ENCODE data around the gene TRIOBP.
"Not testable (repeated sequence)": the region's sequence is repeated elsewhere in the genome, so short reads cannot be mapped to it uniquely, and the experiment has no call there.

Gene TRIOBP

GRCh38 chr22:37694131-37694530, 2.7 kb upstream of the TRIOBP start:
- ATAC-seq = not testable (repeated sequence)

GRCh38 chr22:37696260-37696656, 590 bp upstream of the TRIOBP start:
- not testable (repeated sequence) for ATAC-seq

DNA sequence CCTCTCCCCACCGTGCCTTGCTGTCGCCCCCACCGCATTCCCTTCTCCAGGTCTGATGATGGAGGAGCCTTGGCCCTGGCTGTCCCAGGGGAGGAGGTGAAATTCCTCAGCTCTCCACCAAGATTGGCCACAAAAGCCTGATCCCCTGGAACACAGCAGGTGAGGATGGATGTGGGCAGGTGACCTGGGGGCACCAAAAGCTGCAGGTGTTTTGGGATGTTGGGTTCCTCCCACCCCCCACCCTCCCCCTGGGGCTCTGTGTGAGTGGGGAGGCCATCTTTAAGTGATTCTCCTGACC, 639 bp downstream of the TRIOBP start:
- no peak for ATAC-seq

DNA sequence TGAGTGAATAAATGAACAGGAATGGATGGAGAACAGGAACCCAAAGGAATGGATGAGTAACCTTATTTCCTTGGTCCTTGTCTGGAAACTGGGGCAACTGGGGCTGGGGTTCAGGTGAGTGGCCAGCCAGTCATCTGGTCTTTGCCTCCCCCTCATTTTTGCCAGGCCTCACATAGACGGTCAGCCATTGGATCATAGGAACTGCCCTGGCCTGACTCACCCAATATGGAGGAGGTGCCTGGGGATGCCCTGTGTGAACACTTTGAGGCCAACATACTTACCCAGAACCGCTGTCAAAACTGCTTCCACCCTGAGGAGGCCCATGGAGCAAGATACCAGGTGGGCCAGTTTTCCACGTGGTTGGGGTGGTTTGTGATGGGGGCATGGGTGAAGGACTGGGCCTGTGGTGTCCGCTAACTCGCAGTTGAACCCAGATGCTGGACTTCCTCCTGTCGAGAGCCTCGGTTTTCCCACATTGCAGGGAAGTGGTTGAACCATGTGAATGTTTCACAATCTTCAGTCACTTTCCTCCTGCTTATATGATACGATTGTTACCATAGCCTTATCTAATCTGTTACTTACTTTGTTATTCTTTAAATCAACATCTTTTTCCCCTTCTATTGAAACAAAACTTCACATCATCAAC, 4.4 kb downstream of the TRIOBP start:
- ATAC-seq = no peak

- no peak for ATAC-seq
Observed at GRCh38 chr22:37703906-37704305, 7.1 kb downstream of the TRIOBP start.

DNA sequence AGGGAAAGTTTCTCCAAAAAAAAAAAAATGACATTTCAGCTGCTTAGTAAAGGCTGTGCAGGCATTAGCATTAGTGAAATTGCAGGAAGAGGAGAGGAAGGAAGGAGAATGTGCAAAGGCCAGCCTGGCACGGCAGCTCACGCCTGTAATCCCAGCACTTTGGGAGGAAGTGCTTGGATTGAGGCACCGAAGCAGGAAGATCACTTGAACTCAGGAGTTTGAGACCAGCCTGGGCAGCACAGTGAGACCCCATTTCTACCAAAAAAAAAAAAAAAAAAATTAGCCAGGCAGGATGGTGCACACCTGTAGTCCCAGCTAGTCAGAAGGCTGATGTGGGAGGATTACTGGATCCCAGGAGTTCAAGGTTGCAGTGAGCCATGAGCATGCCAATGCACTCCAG, 7.8 kb downstream of the TRIOBP start:
- no peak for ATAC-seq

GRCh38 chr22:37705205-37705604, 8.4 kb downstream of the TRIOBP start:
- ATAC-seq = no peak

- no peak for ATAC-seq
Observed at GRCh38 chr22:37708580-37709444, 12.0 kb downstream of the TRIOBP start.

DNA sequence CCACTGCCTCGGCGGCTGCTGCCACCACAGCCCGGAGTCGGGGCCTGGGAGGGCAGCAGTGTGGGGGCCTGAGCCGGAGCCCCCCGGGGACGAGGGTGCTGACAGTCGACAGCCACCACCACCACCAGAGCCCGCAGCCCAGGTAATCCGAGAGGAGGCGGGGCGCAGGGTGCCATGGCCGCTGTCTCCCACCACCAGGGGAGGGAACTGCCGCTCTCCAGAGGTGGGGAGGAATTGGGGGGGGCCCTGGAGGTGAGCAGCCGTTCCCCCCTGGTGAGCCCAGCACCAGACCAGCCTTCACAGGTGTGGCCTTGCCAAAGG, 12.6 kb downstream of the TRIOBP start:
- ATAC-seq = no peak

- no peak for ATAC-seq
Observed at GRCh38 chr22:37710675-37711074, 13.8 kb downstream of the TRIOBP start.

- ATAC-seq = no peak
Observed at GRCh38 chr22:37711490-37711889, 14.6 kb downstream of the TRIOBP start.

DNA sequence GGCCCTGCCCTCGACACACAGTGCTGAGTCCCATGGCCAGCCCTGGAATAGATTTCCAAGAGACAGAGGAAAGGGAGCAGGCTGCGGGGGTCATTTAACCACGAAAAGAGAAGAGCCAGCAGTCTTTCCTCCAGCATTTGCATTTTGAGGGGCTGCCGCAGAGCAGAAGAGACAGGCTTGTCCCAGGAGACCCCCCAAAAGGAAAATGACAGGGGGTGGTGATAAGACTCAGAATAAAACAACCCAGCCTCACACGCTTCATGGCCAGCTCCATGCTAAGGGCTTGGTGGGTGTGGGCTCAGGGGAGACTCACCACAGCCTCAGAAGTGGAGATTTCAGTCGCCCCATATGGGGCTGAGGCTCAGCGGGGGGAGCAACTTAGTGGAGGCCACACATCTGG, 16.9 kb downstream of the TRIOBP start:
- no peak for ATAC-seq

GRCh38 chr22:37714634-37715033, 17.8 kb downstream of the TRIOBP start:
- ATAC-seq = no peak

DNA sequence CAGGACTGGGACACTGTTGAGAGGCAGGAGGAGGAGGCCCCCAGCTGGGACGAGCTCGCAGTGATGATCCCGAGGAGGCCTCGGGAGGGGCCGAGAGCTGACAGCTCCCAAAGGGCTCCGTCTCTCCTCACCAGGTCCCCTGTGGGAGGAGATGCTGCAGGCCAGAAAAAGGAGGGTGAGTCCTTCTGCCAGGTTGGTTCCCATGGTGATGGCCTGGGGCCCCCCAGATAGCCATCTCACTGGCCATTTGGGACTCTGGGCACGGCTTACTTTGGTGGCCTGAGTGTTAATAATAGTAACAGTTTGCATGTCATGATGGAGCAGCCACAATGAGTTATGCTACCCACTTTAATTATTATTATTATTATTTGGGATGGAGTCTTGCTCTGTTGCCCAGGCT, 18.9 kb downstream of the TRIOBP start:
- ATAC-seq = no peak

GRCh38 chr22:37716708-37717107, 19.9 kb downstream of the TRIOBP start:
- no peak for ATAC-seq

DNA sequence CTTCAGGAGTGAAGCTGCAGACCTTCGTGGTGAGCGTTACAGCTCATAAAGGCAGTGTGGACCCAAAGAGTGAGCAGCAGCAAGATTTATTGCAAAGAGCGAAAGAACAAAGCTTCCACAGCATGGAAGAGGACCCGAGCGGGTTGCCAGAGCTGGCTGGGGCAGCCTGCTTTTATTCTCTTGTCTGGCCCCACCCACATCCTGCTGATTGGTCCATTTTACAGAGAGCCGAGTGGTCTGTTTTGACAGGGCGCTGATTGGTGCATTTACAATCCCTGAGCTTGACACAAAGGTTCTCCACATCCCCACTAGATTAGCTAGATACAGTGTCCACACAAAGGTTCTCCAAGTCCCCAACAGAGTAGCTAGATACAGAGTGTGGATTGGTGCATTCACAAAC, 20.4 kb downstream of the TRIOBP start:
- ATAC-seq = not testable (repeated sequence)

GRCh38 chr22:37717746-37718305, 21.0 kb downstream of the TRIOBP start:
- not testable (repeated sequence) for ATAC-seq

DNA sequence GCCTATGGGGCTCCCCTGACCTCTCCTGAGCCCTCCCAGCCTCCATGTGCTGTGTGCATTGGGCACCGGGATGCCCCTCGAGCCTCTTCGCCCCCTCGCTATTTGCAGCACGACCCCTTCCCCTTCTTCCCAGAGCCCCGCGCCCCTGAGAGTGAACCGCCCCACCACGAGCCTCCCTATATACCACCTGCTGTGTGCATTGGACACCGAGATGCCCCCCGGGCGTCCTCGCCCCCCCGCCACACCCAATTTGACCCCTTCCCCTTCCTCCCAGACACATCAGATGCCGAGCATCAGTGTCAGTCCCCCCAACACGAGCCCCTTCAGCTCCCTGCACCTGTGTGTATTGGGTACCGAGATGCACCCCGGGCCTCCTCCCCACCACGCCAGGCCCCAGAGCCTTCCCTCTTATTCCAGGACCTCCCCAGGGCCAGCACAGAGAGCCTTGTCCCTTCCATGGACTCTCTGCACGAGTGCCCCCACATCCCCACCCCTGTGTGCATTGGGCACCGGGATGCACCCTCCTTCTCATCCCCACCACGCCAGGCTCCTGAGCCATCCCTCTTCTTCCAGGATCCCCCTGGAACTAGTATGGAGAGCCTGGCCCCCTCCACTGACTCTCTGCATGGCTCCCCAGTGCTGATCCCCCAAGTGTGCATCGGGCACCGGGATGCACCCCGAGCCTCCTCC, 28.8 kb downstream of the TRIOBP start:
- no peak for ATAC-seq

DNA sequence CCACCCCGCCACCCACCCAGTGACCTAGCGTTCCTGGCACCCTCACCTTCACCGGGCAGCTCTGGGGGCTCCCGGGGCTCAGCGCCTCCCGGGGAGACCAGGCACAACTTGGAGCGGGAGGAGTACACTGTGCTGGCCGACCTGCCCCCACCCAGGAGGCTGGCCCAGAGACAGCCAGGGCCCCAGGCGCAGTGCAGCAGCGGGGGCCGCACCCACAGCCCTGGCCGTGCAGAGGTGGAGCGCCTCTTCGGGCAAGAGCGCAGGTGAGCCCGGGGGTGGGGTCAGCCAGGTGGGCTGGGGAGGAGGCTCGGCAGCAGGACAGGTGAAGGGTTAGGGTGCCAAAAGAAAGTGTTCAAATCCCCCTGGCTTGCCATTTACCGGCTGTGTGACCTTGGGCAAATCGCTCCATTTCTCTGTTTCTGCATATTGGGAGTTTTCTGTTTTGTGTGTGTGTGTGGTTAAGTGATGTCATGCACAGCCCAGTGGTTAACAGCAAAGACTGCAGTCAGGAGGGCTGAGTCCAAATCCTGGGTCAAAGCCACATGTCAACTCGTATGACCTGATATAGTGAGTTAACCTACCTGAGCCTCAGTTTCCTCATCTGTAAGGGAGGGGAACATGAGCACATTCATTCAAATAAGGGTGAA, 29.5 kb downstream of the TRIOBP start:
- no peak for ATAC-seq

DNA sequence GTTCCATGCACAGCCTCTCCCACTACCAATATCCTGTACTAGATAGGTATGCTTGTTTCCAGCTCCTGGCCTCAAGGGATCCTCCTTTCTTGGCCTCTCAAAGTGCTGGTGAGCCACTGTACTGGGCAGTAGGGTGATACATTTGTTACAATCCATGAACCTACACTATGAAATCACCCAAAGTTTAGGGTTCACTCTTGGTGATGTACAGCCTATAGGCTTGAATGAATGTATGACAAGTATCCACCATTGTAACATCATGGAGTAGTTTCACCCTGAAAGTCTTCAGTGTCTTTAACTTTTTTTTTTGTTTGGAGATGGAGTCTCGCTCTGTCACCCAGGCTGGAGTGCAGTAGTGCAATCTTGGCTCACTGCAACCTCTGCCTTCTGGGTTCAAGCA, 31.8 kb downstream of the TRIOBP start:
- no peak for ATAC-seq

- ATAC-seq = no peak
Observed at GRCh38 chr22:37731804-37732471, 35.1 kb downstream of the TRIOBP start.

Data from activated CD4-positive, CD25-positive, alpha-beta regulatory T cell treated with anti-CD3 and anti-CD28 coated beads, Interleukin-2, amount 50 U/mL, for 24 hours (primary cell).